EH (cell line): ENCODE measurements around the gene NUP58.

Source experiments
- DNase-seq: peaks from one replicate; pipeline ENCODE4 v3.0.0-alpha.2; 2015; ENCODE audit warnings: low read depth

NUP58 gene

GRCh38 chr13:25301347-25302113 is at the start of gene NUP58:
Gene NUP58 (plus strand): TSS chr13:25301625. CDS start chr13:25301774, 149 bp downstream.
- peak; percentile 94 for DNase-seq

- DNase-seq = no peak
These were observed 49.2 kb upstream of the NUP58 start for GRCh38 chr13:25252225-25252624.

GRCh38 chr13:25252752-25253151 is 48.7 kb upstream of the NUP58 start:
- DNase-seq = no peak

GRCh38 chr13:25253702-25254101 is 47.7 kb upstream of the NUP58 start:
- DNase-seq = no peak

- no peak for DNase-seq
These were observed 39.2 kb upstream of the NUP58 start for GRCh38 chr13:25262261-25262660.

- no peak for DNase-seq
These were observed 34.7 kb upstream of the NUP58 start for GRCh38 chr13:25266706-25267105.

GRCh38 chr13:25267715-25268114 is 33.7 kb upstream of the NUP58 start:
- peak; percentile 25 for DNase-seq

GRCh38 chr13:25268561-25268960 is 32.9 kb upstream of the NUP58 start:
- no peak for DNase-seq

GRCh38 chr13:25276748-25277147 is 24.7 kb upstream of the NUP58 start:
- peak; percentile 41 for DNase-seq

DNA sequence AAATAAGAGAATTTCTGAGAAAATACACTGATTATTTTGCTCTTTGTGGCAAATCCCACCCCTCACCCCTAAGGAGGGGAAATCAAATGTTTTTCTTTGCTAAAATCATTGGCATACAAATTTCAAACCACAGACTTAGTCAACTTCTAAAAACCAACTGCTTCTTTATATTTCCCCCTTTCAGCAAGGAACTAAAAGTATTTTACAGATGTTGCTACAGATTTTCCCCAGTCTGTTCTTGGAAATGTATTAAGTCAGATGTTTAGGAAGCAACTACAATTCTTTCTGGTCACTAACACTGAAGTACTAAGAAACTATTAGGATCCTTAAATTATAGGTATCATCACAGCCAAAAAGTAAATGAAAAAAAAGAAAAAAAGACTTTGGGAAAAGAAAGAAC is 21.0 kb upstream of the NUP58 start:
- no peak for DNase-seq

GRCh38 chr13:25281193-25281934 is 20.1 kb upstream of the NUP58 start:
- DNase-seq = no peak

GRCh38 chr13:25281935-25282332 is 19.5 kb upstream of the NUP58 start:
- no peak for DNase-seq

GRCh38 chr13:25286308-25286968 is 15.0 kb upstream of the NUP58 start:
- DNase-seq = peak; percentile 70

DNA sequence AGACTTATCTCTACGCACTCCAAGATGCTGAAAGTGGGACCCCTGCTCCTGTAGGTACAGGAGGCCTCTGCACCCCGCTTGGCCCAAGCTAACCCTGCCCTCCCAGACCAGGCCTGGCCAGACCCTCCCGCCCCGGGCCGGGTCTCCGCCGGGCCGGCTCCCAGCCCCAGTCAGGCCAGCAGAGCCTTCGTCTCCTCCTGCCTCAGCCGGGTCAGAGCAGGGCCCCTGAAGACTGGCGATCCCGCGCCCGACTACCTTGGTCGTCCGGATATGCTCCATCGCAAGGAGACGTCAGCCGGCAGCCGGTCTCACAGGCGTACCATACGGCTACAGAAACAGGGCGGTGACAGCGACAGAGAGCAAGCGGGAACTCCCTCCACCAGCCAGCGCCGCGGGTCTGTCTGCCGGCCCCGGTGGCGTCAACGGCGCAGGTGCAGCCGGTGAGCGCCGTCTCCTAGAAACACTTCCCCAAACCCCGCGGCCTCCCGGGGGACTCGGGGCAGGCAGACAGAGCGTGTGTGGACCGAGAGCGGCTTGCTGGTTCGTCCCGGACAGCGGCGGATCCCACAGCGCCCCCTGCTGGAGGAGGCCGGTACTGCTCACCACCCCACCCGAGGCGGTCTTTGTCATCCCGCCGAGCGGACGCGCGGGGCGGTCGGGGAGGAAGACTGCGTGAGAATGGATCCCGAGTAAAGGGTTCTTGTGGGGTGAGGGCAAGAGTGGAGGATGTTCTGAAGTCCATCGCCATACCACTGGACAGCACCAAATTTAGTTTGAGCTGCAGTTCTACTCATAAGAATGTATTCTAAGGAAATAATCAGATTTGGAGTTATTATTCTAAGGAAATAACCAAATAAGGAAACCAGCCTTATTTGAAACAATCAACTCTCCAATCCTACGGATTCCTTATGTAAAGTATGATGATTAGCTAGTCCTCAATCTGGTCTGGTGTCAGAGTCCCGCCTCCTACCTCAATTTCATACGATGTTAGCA is 14.2 kb upstream of the NUP58 start, which contains the start of gene MTMR6:
MTMR6 (minus strand) TSS at position 520 of the 993 bp plus-strand sequence; CDS start at position 279, 241 bp downstream.
- DNase-seq = peak; percentile 85

- no peak for DNase-seq
These were observed 12.5 kb upstream of the NUP58 start for GRCh38 chr13:25288966-25289365.

DNA sequence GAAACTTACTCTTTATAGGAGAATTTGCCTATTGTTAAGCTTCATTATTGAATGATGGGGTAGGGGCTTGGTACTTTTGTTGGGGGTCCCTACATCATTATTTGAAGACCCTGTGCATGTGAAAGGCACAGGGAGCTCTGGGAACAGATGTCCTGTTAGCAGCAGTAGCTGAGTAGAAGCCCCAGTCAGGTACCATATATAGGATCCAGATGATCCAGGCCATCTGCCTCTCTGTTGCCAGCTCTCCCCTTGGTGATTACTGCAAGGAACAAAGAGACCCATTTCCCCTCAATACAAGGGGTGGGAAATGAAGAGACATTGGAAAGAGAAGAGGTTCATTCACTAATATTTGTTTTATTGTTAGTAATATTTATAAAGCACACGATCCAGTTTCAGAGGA is 9.7 kb upstream of the NUP58 start:
- DNase-seq = no peak

GRCh38 chr13:25292301-25292700 is 9.1 kb upstream of the NUP58 start:
- peak; percentile 22 for DNase-seq

DNA sequence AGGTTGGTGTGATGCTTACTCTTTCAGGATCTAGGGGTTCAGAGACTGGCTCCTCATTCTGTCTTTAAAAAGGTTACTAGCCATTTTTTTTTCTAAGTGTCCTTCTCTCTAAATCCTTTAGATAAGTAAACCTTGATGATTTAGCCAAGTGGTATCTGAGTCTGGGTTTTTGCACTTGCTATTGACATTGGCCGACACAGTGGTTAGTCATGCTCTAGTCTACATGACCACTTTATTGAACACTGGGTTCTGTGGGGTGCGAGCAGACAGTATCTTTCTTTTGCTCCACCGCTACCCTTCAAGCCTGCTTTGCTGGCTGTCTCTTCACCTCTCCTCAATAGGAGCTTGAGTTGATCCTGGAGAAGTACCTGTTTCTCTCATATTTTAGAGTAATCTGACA is 6.2 kb upstream of the NUP58 start:
- DNase-seq = no peak

GRCh38 chr13:25295701-25296100 is 5.7 kb upstream of the NUP58 start:
- no peak for DNase-seq

GRCh38 chr13:25300861-25301346 is 521 bp upstream of the NUP58 start:
- DNase-seq = no peak

DNA sequence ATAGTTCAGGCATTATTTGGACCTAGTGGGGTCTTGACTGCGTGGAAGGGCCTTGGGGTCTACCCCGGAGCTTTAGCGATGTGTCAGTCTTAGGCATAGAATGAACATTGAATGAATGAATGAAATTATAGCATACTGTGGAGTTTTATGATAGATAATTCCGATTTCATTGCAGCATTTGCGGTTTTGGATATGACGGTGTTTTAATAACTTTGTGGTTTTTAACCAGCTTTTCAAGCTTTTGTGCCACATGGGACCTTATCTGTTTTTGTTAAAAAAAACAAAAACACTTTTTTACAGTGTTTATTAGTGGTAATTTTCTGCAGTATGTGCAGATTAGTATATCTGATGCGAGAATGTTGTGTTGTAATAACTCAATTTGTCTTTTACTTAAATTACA is 696 bp downstream of the NUP58 start:
- DNase-seq = no peak
